ENCODE data around the gene MOB1B. TPM values are rescaled to one million over a fixed set of nuclear protein-coding genes. Genes with fewer than 3 reads are reported as not detected.
"Not testable (repeated sequence)": the region's sequence is repeated elsewhere in the genome, so short reads cannot be mapped to it uniquely, and the experiment has no call there.

MOB1B gene
- total RNA-seq, 1 donor from 2014 or later: 47.4 TPM

DNA sequence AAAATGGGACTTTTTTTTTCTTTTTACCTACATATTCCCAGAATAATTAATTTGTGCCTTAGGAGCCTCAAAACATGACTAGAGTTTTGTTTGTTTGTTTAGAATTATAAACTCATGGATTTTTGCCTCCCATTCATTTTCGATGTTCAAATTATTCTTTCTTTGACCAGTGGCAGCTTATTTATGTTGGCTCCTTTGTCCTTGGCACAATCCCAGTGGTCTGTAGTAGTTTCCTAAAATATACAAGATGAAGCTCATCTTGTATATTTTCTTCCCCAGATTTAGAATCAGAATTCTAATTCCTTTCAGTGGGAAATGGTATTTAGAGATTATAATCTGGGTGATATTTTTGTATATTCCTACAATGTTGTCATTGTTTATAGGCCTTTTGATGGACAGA lies 118.4 kb downstream of the MOB1B start:
- Mint-ChIP-seq H3K36me3 (ENCODE audit: insufficient read depth) (peaks cover 20% of the 10 kb centered on the region), H3K27me3 (no peaks in the 10 kb centered on the region), H3K27ac (no peak overlapping the region), H3K4me1 (ENCODE audit: low read depth) (no peaks in the 10 kb centered on the region), H3K9me3 (ENCODE audit: low read depth) (peaks cover 5% of the 10 kb centered on the region), H3K4me3 (ENCODE audit: low read depth) (no peak overlapping the region)
- TF ChIP-seq, protein P1, sequence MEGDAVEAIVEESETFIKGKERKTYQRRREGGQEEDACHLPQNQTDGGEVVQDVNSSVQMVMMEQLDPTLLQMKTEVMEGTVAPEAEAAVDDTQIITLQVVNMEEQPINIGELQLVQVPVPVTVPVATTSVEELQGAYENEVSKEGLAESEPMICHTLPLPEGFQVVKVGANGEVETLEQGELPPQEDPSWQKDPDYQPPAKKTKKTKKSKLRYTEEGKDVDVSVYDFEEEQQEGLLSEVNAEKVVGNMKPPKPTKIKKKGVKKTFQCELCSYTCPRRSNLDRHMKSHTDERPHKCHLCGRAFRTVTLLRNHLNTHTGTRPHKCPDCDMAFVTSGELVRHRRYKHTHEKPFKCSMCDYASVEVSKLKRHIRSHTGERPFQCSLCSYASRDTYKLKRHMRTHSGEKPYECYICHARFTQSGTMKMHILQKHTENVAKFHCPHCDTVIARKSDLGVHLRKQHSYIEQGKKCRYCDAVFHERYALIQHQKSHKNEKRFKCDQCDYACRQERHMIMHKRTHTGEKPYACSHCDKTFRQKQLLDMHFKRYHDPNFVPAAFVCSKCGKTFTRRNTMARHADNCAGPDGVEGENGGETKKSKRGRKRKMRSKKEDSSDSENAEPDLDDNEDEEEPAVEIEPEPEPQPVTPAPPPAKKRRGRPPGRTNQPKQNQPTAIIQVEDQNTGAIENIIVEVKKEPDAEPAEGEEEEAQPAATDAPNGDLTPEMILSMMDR (IDR thresholded peaks at IDR 0.05; ENCODE audit: unreplicated experiment): no peak
- no peak for DNase-seq (ENCODE audit: low spot score, unreplicated experiment)

DNA sequence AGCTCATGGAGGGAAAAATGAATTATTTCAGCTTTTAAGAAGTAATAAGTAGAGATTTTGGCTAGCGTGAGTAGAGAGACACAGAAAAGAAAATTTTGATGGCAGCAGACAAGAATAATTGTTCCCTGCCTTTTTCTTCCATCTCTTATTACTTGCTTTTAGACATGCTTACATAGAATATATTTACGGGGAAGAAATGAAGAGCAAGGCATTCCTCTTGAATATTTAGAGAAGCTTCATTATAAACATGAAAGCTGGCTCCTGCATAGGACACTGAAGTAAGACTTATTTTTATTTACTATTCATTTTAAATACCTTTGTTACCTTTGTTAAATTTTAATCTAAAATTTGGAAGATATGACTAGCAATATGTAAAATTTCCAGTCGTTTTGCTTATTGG lies 123.5 kb downstream of the MOB1B start:
- Mint-ChIP-seq H3K27ac (no peak overlapping the region), H3K4me1 (ENCODE audit: low read depth) (no peaks in the 10 kb centered on the region)

DNA sequence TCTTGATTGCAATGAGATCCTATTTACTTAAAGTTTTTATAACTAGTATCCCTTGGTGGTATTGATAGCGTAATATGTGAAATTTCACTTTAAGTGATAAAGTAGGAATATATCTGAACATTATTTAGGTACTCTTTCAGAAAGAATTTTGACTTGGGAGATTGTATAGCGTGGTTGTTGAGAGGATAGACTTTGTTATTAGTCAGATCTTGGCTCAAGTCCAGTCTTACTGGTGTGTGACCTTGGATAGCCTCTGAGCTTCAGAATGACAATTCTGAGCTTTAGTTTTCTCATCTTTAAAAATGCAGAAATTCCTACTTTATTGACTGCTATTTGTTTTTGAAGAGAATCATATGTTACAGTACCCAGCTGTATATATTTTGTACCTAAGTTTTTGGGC lies 123.9 kb downstream of the MOB1B start:
- Mint-ChIP-seq H3K9me3 (ENCODE audit: low read depth) (no peaks in the 10 kb centered on the region), H3K4me3 (ENCODE audit: low read depth) (no peak overlapping the region), H3K4me1 (ENCODE audit: low read depth) (no peaks in the 10 kb centered on the region), H3K36me3 (ENCODE audit: insufficient read depth) (peaks cover 17% of the 10 kb centered on the region), H3K27ac (no peak overlapping the region), H3K27me3 (no peaks in the 10 kb centered on the region)
- TF ChIP-seq, protein P1 (IDR thresholded peaks at IDR 0.05; ENCODE audit: unreplicated experiment): no peak
- no peak for DNase-seq (ENCODE audit: low spot score, unreplicated experiment)

More for the DNA sequence above, 123.5 kb downstream of the MOB1B start:
- TF ChIP-seq, protein P1 (IDR thresholded peaks at IDR 0.05; ENCODE audit: unreplicated experiment): no peak
- no peak for DNase-seq (ENCODE audit: low spot score, unreplicated experiment)
- Mint-ChIP-seq H3K36me3 (ENCODE audit: insufficient read depth) (peaks cover 17% of the 10 kb centered on the region), H3K27me3 (no peaks in the 10 kb centered on the region), H3K9me3 (ENCODE audit: low read depth) (no peaks in the 10 kb centered on the region), H3K4me3 (ENCODE audit: low read depth) (no peak overlapping the region)

DNA sequence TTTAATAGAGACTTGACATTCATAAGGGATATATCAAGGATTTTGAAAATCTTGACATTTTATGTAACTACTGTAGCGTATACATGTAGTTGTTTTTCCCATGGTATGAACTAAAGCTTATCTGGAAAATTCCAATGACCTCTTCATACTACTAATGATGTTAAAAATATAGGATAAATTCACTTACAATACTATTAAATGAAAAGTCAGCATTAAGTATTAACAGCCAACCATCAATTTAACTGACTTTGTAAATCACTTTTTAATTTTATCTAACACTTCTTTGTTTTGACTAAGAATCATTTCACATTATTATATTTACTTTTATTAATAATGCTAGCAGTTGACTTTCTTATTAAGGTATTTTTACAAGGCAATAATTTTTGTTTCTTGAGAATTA lies 125.4 kb downstream of the MOB1B start:
- Mint-ChIP-seq H3K27ac (no peak overlapping the region), H3K27me3 (no peaks in the 10 kb centered on the region), H3K4me1 (ENCODE audit: low read depth) (no peaks in the 10 kb centered on the region), H3K36me3 (ENCODE audit: insufficient read depth) (peaks cover 23% of the 10 kb centered on the region), H3K9me3 (ENCODE audit: low read depth) (no peaks in the 10 kb centered on the region), H3K4me3 (ENCODE audit: low read depth) (no peak overlapping the region)
- DNase-seq (ENCODE audit: low spot score, unreplicated experiment): no peak
- TF ChIP-seq, protein P1 (IDR thresholded peaks at IDR 0.05; ENCODE audit: unreplicated experiment): no peak

DNA sequence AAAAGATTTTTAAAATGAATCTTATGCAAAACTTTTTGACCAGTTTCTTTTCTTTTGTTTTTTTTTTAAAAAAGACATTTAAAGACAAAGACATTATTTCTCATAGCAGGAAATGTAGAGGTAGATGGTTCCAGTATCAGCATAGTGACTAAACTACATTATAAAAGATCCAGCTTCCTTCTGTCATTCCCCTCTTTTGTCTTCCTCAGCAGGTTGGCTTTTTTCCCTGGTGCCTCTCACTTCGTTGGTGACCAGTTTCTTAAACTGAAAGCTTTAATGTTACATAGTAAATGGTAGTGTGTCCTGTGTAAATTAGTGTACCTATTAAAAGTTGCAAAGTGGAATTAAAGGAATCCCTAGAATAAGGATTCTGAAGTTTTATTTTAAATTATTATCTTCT lies 127.3 kb downstream of the MOB1B start:
- Mint-ChIP-seq H3K36me3 (ENCODE audit: insufficient read depth) (peaks cover 14% of the 10 kb centered on the region), H3K4me1 (ENCODE audit: low read depth) (no peaks in the 10 kb centered on the region), H3K9me3 (ENCODE audit: low read depth) (no peaks in the 10 kb centered on the region), H3K4me3 (ENCODE audit: low read depth) (no peak overlapping the region), H3K27me3 (no peaks in the 10 kb centered on the region), H3K27ac (no peak overlapping the region)
- no peak for DNase-seq (ENCODE audit: low spot score, unreplicated experiment)
- TF ChIP-seq, protein P1 (IDR thresholded peaks at IDR 0.05; ENCODE audit: unreplicated experiment): no peak

DNA sequence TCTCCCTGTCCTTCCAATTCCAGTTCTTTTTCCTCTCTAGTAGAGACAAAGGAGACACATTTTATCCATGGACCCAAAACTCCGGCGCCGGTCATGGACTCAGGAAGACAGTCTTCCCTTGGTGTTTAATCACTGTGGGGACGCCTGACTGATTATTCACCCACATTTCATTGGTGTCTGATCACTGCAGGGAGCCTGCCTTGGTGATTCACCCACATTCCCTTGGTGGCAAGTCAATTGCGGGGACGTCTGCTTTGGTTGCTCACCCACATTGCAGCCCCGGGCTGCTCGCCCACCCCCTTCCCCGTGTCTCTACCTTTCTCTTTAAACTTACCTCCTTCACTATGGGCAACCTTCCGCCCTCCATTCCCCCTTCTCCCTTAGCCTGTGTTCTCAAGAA lies 129.9 kb downstream of the MOB1B start:
- not testable (repeated sequence) for H3K27ac Mint-ChIP-seq

More for the DNA sequence above, 129.9 kb downstream of the MOB1B start:
- DNase-seq (ENCODE audit: low spot score, unreplicated experiment); H3K9me3 Mint-ChIP-seq (ENCODE audit: low read depth); H3K27me3 Mint-ChIP-seq; H3K4me1 Mint-ChIP-seq (ENCODE audit: low read depth); H3K4me3 Mint-ChIP-seq (ENCODE audit: low read depth): not testable (repeated sequence)
- H3K36me3 Mint-ChIP-seq (ENCODE audit: insufficient read depth): peaks cover 12% of the 10 kb centered on the region

Other genes with a start within 250 kb of the MOB1B start
- not detected in 2 replicates for gene JCHAIN, start 235.9 kb upstream of the MOB1B start, total RNA-seq
- 25.5 and 27.7 TPM in 2 replicates for gene UTP3, start 213.8 kb upstream of the MOB1B start, total RNA-seq
- 103 TPM in 2 replicates for gene RUFY3, start 180.4 kb upstream of the MOB1B start, total RNA-seq
- gene GRSF1, start 62.5 kb upstream of the MOB1B start, total RNA-seq: 87.5 and 87.8 TPM in 2 replicates
- 15.3 and 19.6 TPM in 2 replicates for gene DCK, start 91.3 kb downstream of the MOB1B start, total RNA-seq